CD14-positive monocyte (primary cell): ENCODE data around the gene RIPOR3. TPM values are rescaled to one million over a fixed set of nuclear protein-coding genes. Genes with fewer than 3 reads are reported as not detected.
"Not testable (repeated sequence)": the region's sequence is repeated elsewhere in the genome, so short reads cannot be mapped to it uniquely, and the experiment has no call there.

Experiments
- DNase-seq, 3 donors: peaks; one replicate each; pipeline ENCODE4 v3.0.0-alpha.2; 2011 to 2022
- H2AFZ ChIP-seq: 2 replicates; pipeline ENCODE4 v1.6.0; 2012; ENCODE audit warnings: mild to moderate bottlenecking, low read depth, low read length, inconsistent platforms; ENCODE audit not compliant: insufficient read depth, poor library complexity, severe bottlenecking
- H3K27ac ChIP-seq, 2 donors: 1 replicate in 1 of 2; 2 replicates in 1 of 2; pipeline ENCODE4 v1.5.1; 2012 to 2013; ENCODE audit warnings: low read length in 2 of 2, control low read depth in 1 of 2, inconsistent platforms in 1 of 2, low read depth in 1 of 2, mild to moderate bottlenecking in 1 of 2
- H3K27me3 ChIP-seq, 2 donors: one replicate each; pipeline versions ENCODE4 v1.6.0 to v1.6.1; 2011 to 2013; ENCODE audit warnings: low read length in 2 of 2; ENCODE audit not compliant: control insufficient read depth in 2 of 2, insufficient read depth in 2 of 2
- H3K36me3 ChIP-seq, 2 donors: replicated peaks in 1 of 2; 1 replicate in 1 of 2; 2 replicates in 1 of 2; pipeline versions ENCODE4 v1.5.1 to v1.6.1; 2012 to 2013; ENCODE audit warnings: low read length in 2 of 2, control low read depth in 1 of 2, inconsistent platforms in 1 of 2, mild to moderate bottlenecking in 1 of 2; ENCODE audit not compliant: insufficient read depth in 2 of 2, control insufficient read depth in 1 of 2
- H3K4me1 ChIP-seq, 2 donors: 1 replicate in 1 of 2; 2 replicates in 1 of 2; pipeline versions ENCODE4 v1.5.1 to v1.6.1; 2012 to 2013; ENCODE audit warnings: low read length in 2 of 2, control low read depth in 1 of 2, inconsistent platforms in 1 of 2, mild to moderate bottlenecking in 1 of 2, moderate library complexity in 1 of 2; ENCODE audit not compliant: insufficient read depth in 2 of 2, control insufficient read depth in 1 of 2
- H3K4me2 ChIP-seq: replicated peaks from 2 replicates; pipeline ENCODE3; 2012; ENCODE audit warnings: low read length, moderate library complexity, mild to moderate bottlenecking; ENCODE audit not compliant: poor library complexity, severe bottlenecking; ENCODE audit errors: extremely low read depth
- H3K4me3 ChIP-seq, 3 experiments: fragments of 200-600 bp in 1 of 3; sonication (generic) in 1 of 3; replicated peaks in 1 of 3; 1 replicate in 2 of 3; 2 replicates in 1 of 3; pipeline ENCODE4 v1.5.1; 2011 to 2013; ENCODE audit warnings: low read length in 3 of 3, mild to moderate bottlenecking in 3 of 3, control low read depth in 2 of 3, low read depth in 2 of 3, inconsistent platforms in 1 of 3, moderate library complexity in 1 of 3
- H3K79me2 ChIP-seq: 2 replicates; pipeline ENCODE4 v1.6.0; 2012; ENCODE audit warnings: mild to moderate bottlenecking, control low read depth, inconsistent platforms, low read length, moderate library complexity; ENCODE audit not compliant: insufficient read depth
- H3K9ac ChIP-seq: 2 replicates; pipeline ENCODE4 v1.6.0; 2017; ENCODE audit warnings: low read length, mild to moderate bottlenecking; ENCODE audit not compliant: insufficient read depth, poor library complexity, severe bottlenecking
- H3K9me3 ChIP-seq, 2 donors: replicated peaks in 1 of 2; 1 replicate in 1 of 2; 2 replicates in 1 of 2; pipeline versions ENCODE4 v1.5.1 to v1.6.1; 2012 to 2013; ENCODE audit warnings: low read length in 2 of 2, control low read depth in 1 of 2; ENCODE audit not compliant: control insufficient read depth in 1 of 2, insufficient read depth in 1 of 2
- H4K20me1 ChIP-seq: 2 replicates; pipeline ENCODE4 v1.6.0; 2012; ENCODE audit warnings: mild to moderate bottlenecking, low read length, control low read depth, moderate library complexity; ENCODE audit not compliant: insufficient read depth
- H3K27ac Mint-ChIP-seq, 7 donors: one replicate each; pipeline ENCODE4 v1.8.0; 2020; ENCODE audit warnings: mild to moderate bottlenecking in 7 of 7, mixed read lengths in 7 of 7, moderate library complexity in 6 of 7, inconsistent platforms in 2 of 7
- H3K27me3 Mint-ChIP-seq, 3 donors: one replicate each; pipeline ENCODE4 v1.8.0; 2021 to 2022; ENCODE audit warnings: low read depth in 3 of 3, mild to moderate bottlenecking in 3 of 3, mixed read lengths in 3 of 3, moderate library complexity in 3 of 3, inconsistent platforms in 1 of 3
- H3K36me3 Mint-ChIP-seq, 2 donors: one replicate each; pipeline ENCODE4 v1.8.0; 2020; ENCODE audit warnings: mixed read lengths in 2 of 2, inconsistent platforms in 1 of 2, mild to moderate bottlenecking in 1 of 2
- H3K4me1 Mint-ChIP-seq: one replicate; pipeline ENCODE4 v1.8.0; 2020; ENCODE audit warnings: mild to moderate bottlenecking, mixed read lengths
- H3K4me3 Mint-ChIP-seq, 2 donors: one replicate each; pipeline ENCODE4 v1.8.0; 2020; ENCODE audit warnings: mild to moderate bottlenecking in 2 of 2, mixed read lengths in 2 of 2, moderate library complexity in 1 of 2
- H3K9me3 Mint-ChIP-seq, 7 donors: one replicate each; pipeline ENCODE4 v1.8.0; 2020 to 2022; ENCODE audit warnings: mixed read lengths in 7 of 7, mild to moderate bottlenecking in 6 of 7, moderate library complexity in 6 of 7, inconsistent platforms in 2 of 7
- CTCF ChIP-seq: fragments of 200-600 bp; IDR thresholded peaks from one replicate; pipeline ENCODE4 v1.8.0; 2022; ENCODE audit warnings: antibody characterized with exemption, mild to moderate bottlenecking
- WGBS: methylation state at CpG from one replicate; pipeline ENCODE4 v1.1.5; 2013; ENCODE audit warnings: missing lambda C conversion rate; ENCODE audit not compliant: insufficient coverage; 5-methylcytosine and 5-hydroxymethylcytosine counted together
- intact Hi-C, 2 donors: fragments of 100-400 bp; cut with micrococcal nuclease; formaldehyde crosslinking; loops; one replicate each; pipeline versions ENCODE4 v1.15.0 to v1.15.1; 2023
- polyA plus RNA-seq, 3 donors: library from polyadenylated mRNA; depleted of rRNA in 1 of 3; unstranded in 2 of 3; stranded (reverse) in 1 of 3; fragments of 300-500 nt in 2 of 3; fragments of >200 nt in 1 of 3; fragmentation: Illumina TruSeq in 2 of 3; gene quantifications; 1 replicate in 2 of 3; 2 replicates in 1 of 3; pipeline ENCODE4 v1.2.3, GENCODE V29; 2012 to 2021

Gene RIPOR3
- polyA plus RNA-seq, 3 donors: not detected

GRCh38 chr20:50701041-50701963 lies 10.0 kb upstream of the RIPOR3 start:
- Histone ChIP-seq H2AFZ (no peak overlapping the region), H4K20me1 (no peaks in the 10 kb centered on the region), H3K4me2 (no peak overlapping the region), H3K27ac (no peak overlapping the region), H3K36me3 (no peaks in the 10 kb centered on the region), H3K9me3 (no peaks in the 10 kb centered on the region), H3K4me3 (no peak overlapping the region), H3K27me3 (peaks cover 0 to 3% of the 10 kb centered on the region in 2 donors), H3K9ac (no peak overlapping the region), H3K4me1 (no peaks in the 10 kb centered on the region), H3K79me2 (no peaks in the 10 kb centered on the region)
- TF ChIP-seq CTCF: no peak
- no peaks in the 10 kb centered on the region for H3K4me1 Mint-ChIP-seq
- H3K27me3 Mint-ChIP-seq: peaks cover 6 to 13% (median 9%) of the 10 kb centered on the region in 3 donors
- WGBS: 95% methylated on average over 7 of the region's 11 CpGs
- no peak for DNase-seq
- H3K4me3 Mint-ChIP-seq: no peak overlapping the region
- no peak overlapping the region for H3K27ac Mint-ChIP-seq
- H3K36me3 Mint-ChIP-seq: no peaks in the 10 kb centered on the region
- intact Hi-C loops: no loop called here
- no peaks in the 10 kb centered on the region for H3K9me3 Mint-ChIP-seq

GRCh38 chr20:50699688-50700087 lies 8.3 kb upstream of the RIPOR3 start:
- no peak overlapping the region for H3K9ac ChIP-seq
- H3K9me3 Mint-ChIP-seq: no peaks in the 10 kb centered on the region
- H4K20me1 ChIP-seq: no peaks in the 10 kb centered on the region
- H3K27ac Mint-ChIP-seq: no peak overlapping the region
- H3K27me3 Mint-ChIP-seq: peaks cover 6 to 14% (median 9%) of the 10 kb centered on the region in 3 donors
- H2AFZ ChIP-seq: no peak overlapping the region
- no peaks in the 10 kb centered on the region for H3K4me1 Mint-ChIP-seq
- H3K36me3 ChIP-seq: no peaks in the 10 kb centered on the region
- H3K9me3 ChIP-seq: no peaks in the 10 kb centered on the region
- H3K4me3 Mint-ChIP-seq: no peak overlapping the region
- no peaks in the 10 kb centered on the region for H3K4me1 ChIP-seq
- WGBS: 96% methylated on average over 4 of the region's 5 CpGs
- H3K36me3 Mint-ChIP-seq: no peaks in the 10 kb centered on the region
- no peak overlapping the region for H3K4me3 ChIP-seq
- intact Hi-C loops: no loop called here
- no peak overlapping the region for H3K27ac ChIP-seq
- no peaks in the 10 kb centered on the region for H3K27me3 ChIP-seq
- DNase-seq: no peak
- no peak overlapping the region for H3K4me2 ChIP-seq
- no peaks in the 10 kb centered on the region for H3K79me2 ChIP-seq
- no peak for TF ChIP-seq CTCF

GRCh38 chr20:50698255-50698654 lies 6.9 kb upstream of the RIPOR3 start:
- H3K9me3 Mint-ChIP-seq, H3K4me3 Mint-ChIP-seq, intact Hi-C loops, H3K9me3 ChIP-seq, H3K36me3 ChIP-seq, H3K36me3 Mint-ChIP-seq, H2AFZ ChIP-seq, H4K20me1 ChIP-seq, H3K27ac ChIP-seq, H3K79me2 ChIP-seq, H3K4me3 ChIP-seq, H3K9ac ChIP-seq, H3K4me2 ChIP-seq, H3K4me1 Mint-ChIP-seq, H3K27me3 ChIP-seq, H3K4me1 ChIP-seq, DNase-seq, H3K27ac Mint-ChIP-seq: not testable (repeated sequence)
- 97% methylated on average over 6 of the region's 7 CpGs for WGBS
- H3K27me3 Mint-ChIP-seq: peaks cover 12 to 23% (median 13%) of the 10 kb centered on the region in 3 donors
